SK-N-MC (cell line): ENCODE data around the gene PLEKHG4B.

ENCODE experiments used
- EZH2 ChIP-seq: fragments of 200-600 bp; sonication (generic); IDR thresholded peaks from one replicate; pipeline ENCODE4 v1.6.1; 2017; ENCODE audit warnings: antibody characterized with exemption
- FOXP2 ChIP-seq: optimal IDR thresholded peaks from 2 replicates; pipeline ENCODE3; 2011; ENCODE audit warnings: mild to moderate bottlenecking, moderate library complexity; ENCODE audit not compliant: insufficient read depth; ENCODE audit errors: extremely low read length, control extremely low read depth
- POLR2AphosphoS5 ChIP-seq: IDR thresholded peaks from 2 replicates; pipeline ENCODE4 v1.6.1; 2012; ENCODE audit warnings: mild to moderate bottlenecking, low read depth, low read length, borderline replicate concordance

GRCh38 chr5:74503-75109 lies 17.4 kb upstream of the PLEKHG4B start:
- TF ChIP-seq POLR2AphosphoS5, result no peak
- TF ChIP-seq EZH2, result no peak
- TF ChIP-seq FOXP2, result no peak
